Caco-2 (cell line): ENCODE results near the gene DDX50. TPM values are rescaled to one million over a fixed set of nuclear protein-coding genes. Genes with fewer than 3 reads are reported as not detected.

Source experiments
- BruUV-seq: library from RNA; stranded (reverse); fragments of 400-500 nt; replicated peaks from 2 replicates; lab custom pipeline; 2021; lab: Mats Ljungman, UMichigan
- CTCF ChIA-PET: fragments of 300-600 bp; sonication (Branson Sonifier 250); formaldehyde crosslinking; loops from one replicate; lab custom pipeline; 2022; ENCODE audit warnings: antibody characterized with exemption; lab: Charles Lee
- POLR2A ChIA-PET: fragments of 300-600 bp; sonication (Branson Sonifier 250); formaldehyde crosslinking; loops from one replicate; lab custom pipeline; 2022; ENCODE audit warnings: antibody characterized with exemption; lab: Charles Lee
- DNase-seq, 2 experiments: peaks; one replicate each; pipeline versions ENCODE4 v3.0.0 to v3.0.0-alpha.2; 2020 to 2022
- H3K27me3 ChIP-seq: replicated peaks from 2 replicates; pipeline ENCODE4 v1.6.0; 2011; ENCODE audit warnings: low read length; ENCODE audit not compliant: control insufficient read depth, insufficient read depth
- H3K36me3 ChIP-seq: 2 replicates; pipeline ENCODE4 v1.5.1; 2011; ENCODE audit warnings: low read length; ENCODE audit not compliant: control insufficient read depth, insufficient read depth
- H3K4me1 ChIP-seq: fragments of 250-450 bp; sonication (Bioruptor Pico); 2 replicates; pipeline ENCODE4 v1.5.1; 2020; ENCODE audit warnings: mild to moderate bottlenecking
- H3K4me3 ChIP-seq: 2 replicates; pipeline ENCODE4 v1.5.1; 2011; ENCODE audit warnings: low read depth, mild to moderate bottlenecking, control low read depth, low read length
- H3K9me3 ChIP-seq: fragments of 250-450 bp; sonication (Bioruptor Pico); 2 replicates; pipeline ENCODE4 v1.5.1; 2020; ENCODE audit warnings: mild to moderate bottlenecking, moderate library complexity
- H3K27ac Mint-ChIP-seq: one replicate; pipeline ENCODE4 v1.8.0; 2022; ENCODE audit warnings: mixed read lengths; ENCODE audit not compliant: unreplicated experiment
- H3K27me3 Mint-ChIP-seq: one replicate; pipeline ENCODE4 v1.8.0; 2022; ENCODE audit warnings: mixed read lengths; ENCODE audit not compliant: insufficient read depth, unreplicated experiment
- H3K36me3 Mint-ChIP-seq: one replicate; pipeline ENCODE4 v1.8.0; 2022; ENCODE audit warnings: mild to moderate bottlenecking, mixed read lengths; ENCODE audit not compliant: insufficient read depth, unreplicated experiment
- H3K4me1 Mint-ChIP-seq: one replicate; pipeline ENCODE4 v1.8.0; 2022; ENCODE audit warnings: low read depth, mixed read lengths; ENCODE audit not compliant: unreplicated experiment
- H3K4me3 Mint-ChIP-seq: one replicate; pipeline ENCODE4 v1.8.0; 2022; ENCODE audit warnings: mild to moderate bottlenecking, moderate library complexity, mixed read lengths; ENCODE audit not compliant: unreplicated experiment
- H3K9me3 Mint-ChIP-seq: one replicate; pipeline ENCODE4 v1.8.0; 2022; ENCODE audit warnings: mixed read lengths; ENCODE audit not compliant: unreplicated experiment
- CTCF ChIP-seq, 2 experiments: fragments of 200-600 bp in 1 of 2; IDR thresholded peaks; 1 replicate in 1 of 2; 2 replicates in 1 of 2; pipeline versions ENCODE4 v1.5.1 to v1.8.0; 2011 to 2022; ENCODE audit warnings: antibody characterized with exemption in 1 of 2, control low read depth in 1 of 2, inconsistent platforms in 1 of 2, low read depth in 1 of 2, low read length in 1 of 2, mild to moderate bottlenecking in 1 of 2, moderate library complexity in 1 of 2; ENCODE audit not compliant: insufficient read depth in 1 of 2, severe bottlenecking in 1 of 2, unreplicated experiment in 1 of 2
- intact Hi-C: fragments of 100-400 bp; cut with micrococcal nuclease; formaldehyde crosslinking; loops from one replicate; pipeline ENCODE4 v1.10.0; 2022; ENCODE audit not compliant: unreplicated experiment
- total RNA-seq: library from RNA; stranded (reverse); gene quantifications from 2 replicates; pipeline ENCODE4 v1.2.3, GENCODE V29; 2022

DDX50 gene
- total RNA-seq, 1 experiment from 2014 or later, result 76.7 TPM

GRCh38 chr10:68871105-68871711 is 29.9 kb upstream of the DDX50 start:
- ChIA-PET POLR2A (no interaction called here), CTCF (interaction anchor here (0.5 kb wide), 1 partner anchor 44 kb away, joined by 5 read pairs; the partner anchor contains the start of gene STOX1)
- no peak overlapping the region for H3K4me3 ChIP-seq
- no peaks in the 10 kb centered on the region for H3K27me3 Mint-ChIP-seq
- H3K4me1 ChIP-seq, result peaks cover 22% of the 10 kb centered on the region
- no peaks in the 10 kb centered on the region for H3K36me3 ChIP-seq
- H3K27ac Mint-ChIP-seq, result no peak overlapping the region
- peak in 1 of 2 experiments; percentile 35 for DNase-seq
- H3K9me3 ChIP-seq, result peaks cover 26% of the 10 kb centered on the region
- no peak for TF ChIP-seq CTCF (IDR thresholded peaks at IDR 0.05; ENCODE audit: insufficient read depth in 1 of 2, low read depth in 1 of 2, low read length in 1 of 2, severe bottlenecking in 1 of 2, unreplicated experiment in 1 of 2)
- no peaks in the 10 kb centered on the region for H3K27me3 ChIP-seq
- no peaks in the 10 kb centered on the region for H3K36me3 Mint-ChIP-seq
- H3K9me3 Mint-ChIP-seq, result peaks cover 20% of the 10 kb centered on the region
- no peak overlapping the region for H3K4me3 Mint-ChIP-seq
- BruUV-seq, result no TSS peak
- peaks cover 18% of the 10 kb centered on the region for H3K4me1 Mint-ChIP-seq
- intact Hi-C loops, result no loop called here

DNA sequence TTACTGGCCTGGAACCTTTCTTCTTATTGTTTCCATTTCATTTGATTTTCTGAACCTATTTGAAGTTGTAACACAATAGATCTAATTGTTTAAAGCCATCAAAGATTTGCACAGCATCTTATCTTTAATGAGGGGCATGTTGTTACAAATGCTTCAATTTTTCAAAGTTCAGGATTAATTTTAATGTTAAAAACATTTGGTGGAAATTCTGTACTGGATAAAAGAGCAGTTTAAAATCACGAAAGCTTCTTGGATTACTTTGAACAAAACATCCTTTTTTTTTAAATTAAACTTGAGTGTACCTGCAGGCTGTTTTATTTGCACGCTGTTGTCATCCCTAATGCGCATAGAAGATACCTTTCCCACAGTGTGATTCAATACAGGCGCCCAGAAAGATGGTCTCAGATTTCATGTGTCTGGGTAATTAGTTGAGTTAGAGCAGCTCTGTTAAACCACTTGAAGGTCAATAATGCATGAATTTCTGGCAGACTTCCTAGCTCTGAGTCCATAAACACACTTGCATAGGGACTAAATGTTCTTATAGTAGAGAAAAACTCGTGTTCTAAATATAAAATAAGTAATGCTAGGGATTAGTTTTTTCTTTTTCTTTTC is 29.3 kb upstream of the DDX50 start:
- intact Hi-C loops, result no loop called here
- CTCF ChIA-PET, result no interaction called here
- Mint-ChIP-seq H3K36me3 (no peaks in the 10 kb centered on the region), H3K4me3 (no peak overlapping the region), H3K27ac (no peak overlapping the region), H3K9me3 (peaks cover 14% of the 10 kb centered on the region), H3K27me3 (no peaks in the 10 kb centered on the region), H3K4me1 (peaks cover 24% of the 10 kb centered on the region)
- POLR2A ChIA-PET, result no interaction called here
- TF ChIP-seq CTCF (IDR thresholded peaks at IDR 0.05; ENCODE audit: insufficient read depth in 1 of 2, low read depth in 1 of 2, low read length in 1 of 2, severe bottlenecking in 1 of 2, unreplicated experiment in 1 of 2), result no peak
- Histone ChIP-seq H3K4me3 (no peak overlapping the region), H3K36me3 (no peaks in the 10 kb centered on the region), H3K9me3 (peaks cover 26% of the 10 kb centered on the region), H3K27me3 (no peaks in the 10 kb centered on the region), H3K4me1 (peaks cover 28% of the 10 kb centered on the region)
- no peak for DNase-seq
- no TSS peak for BruUV-seq

DNA sequence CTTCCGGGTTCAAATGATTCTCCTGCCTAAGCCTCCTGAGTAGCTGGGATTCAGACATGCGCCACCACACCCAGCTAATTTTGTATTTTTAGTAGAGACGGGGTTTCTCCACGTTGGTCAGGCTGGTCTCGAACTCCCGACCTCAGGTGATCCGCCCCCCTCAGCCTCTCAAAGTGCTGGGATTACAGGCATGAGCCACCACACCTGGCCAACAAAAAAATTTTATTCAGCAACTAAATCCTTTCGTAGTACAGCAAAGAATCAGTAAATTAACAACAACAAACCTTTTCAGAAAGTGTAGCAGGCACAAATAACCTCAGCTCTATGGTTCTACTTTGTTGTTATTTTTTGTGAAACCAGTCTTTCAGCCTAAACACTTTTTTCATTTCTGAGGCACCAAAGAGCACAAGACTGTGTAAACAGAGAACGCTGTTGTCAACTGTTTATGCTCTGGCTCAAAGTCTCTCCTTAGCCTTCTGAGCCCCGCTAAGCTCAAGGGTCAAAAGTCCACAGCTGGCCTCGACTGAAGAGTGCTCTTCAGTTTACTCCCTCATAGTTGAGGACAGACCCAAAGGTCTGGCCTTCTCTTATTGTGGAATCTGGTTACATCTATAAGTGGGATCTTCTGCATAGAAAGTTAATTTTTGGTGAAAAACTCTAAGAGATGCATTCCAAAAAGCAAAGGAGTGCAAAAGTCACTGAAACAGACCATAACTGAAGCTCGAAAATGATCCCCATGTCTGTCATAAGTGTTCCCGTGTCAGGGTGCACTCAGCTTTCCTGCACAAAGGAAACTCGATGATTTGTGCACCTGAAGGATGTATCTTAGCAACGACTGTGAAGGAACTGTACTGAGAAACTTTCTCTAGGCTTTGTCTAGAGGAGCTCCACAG is 24.6 kb upstream of the DDX50 start:
- no peaks in the 10 kb centered on the region for H3K36me3 Mint-ChIP-seq
- no TSS peak for BruUV-seq
- intact Hi-C loops, result loop anchor here (1.0 kb wide), 1 partner anchor 48 kb away; no protein-coding TSS in a partner anchor
- Histone ChIP-seq H3K36me3 (no peaks in the 10 kb centered on the region), H3K4me3 (no peak overlapping the region), H3K4me1 (peaks cover 39% of the 10 kb centered on the region), H3K9me3 (no peaks in the 10 kb centered on the region), H3K27me3 (no peaks in the 10 kb centered on the region)
- no peaks in the 10 kb centered on the region for H3K27me3 Mint-ChIP-seq
- DNase-seq, result peak; percentile 73 to 74
- H3K4me3 Mint-ChIP-seq, result no peak overlapping the region
- peaks cover 35% of the 10 kb centered on the region for H3K4me1 Mint-ChIP-seq
- peak overlapping the region; percentile 56 for H3K27ac Mint-ChIP-seq
- ChIA-PET CTCF (interaction anchor here (0.6 to 1.4 kb wide), 5 partner anchors 12 to 79 kb away, joined by 3 to 4 read pairs (median 4); partner anchors contain the start of genes DDX21 and STOX1), POLR2A (interaction anchor here (0.6 to 1.6 kb wide), 3 partner anchors 19 to 155 kb away, joined by 3 to 9 read pairs (median 4); partner anchors contain the start of genes CCAR1 and STOX1)
- no peak for TF ChIP-seq CTCF (IDR thresholded peaks at IDR 0.05; ENCODE audit: insufficient read depth in 1 of 2, low read depth in 1 of 2, low read length in 1 of 2, severe bottlenecking in 1 of 2, unreplicated experiment in 1 of 2)
- no peaks in the 10 kb centered on the region for H3K9me3 Mint-ChIP-seq
